SK-N-SH (cell line): ENCODE measurements around the gene LRCH4. TPM values are rescaled to one million over a fixed set of nuclear protein-coding genes. Genes with fewer than 3 reads are reported as not detected.

Source experiments
- CTCF ChIA-PET: fragments of 300-600, 350-600 bp; formaldehyde crosslinking; extraction: SDS; loops from one replicate; lab custom pipeline; 2021; lab: Yijun Ruan, JAX
- POLR2A ChIA-PET: fragments of 350-600 bp; sonication (Branson Sonifier 250); formaldehyde crosslinking; extraction: SDS; loops from one replicate; lab custom pipeline; 2020; ENCODE audit warnings: antibody characterized with exemption, inconsistent platforms; lab: Yijun Ruan, JAX
- DNase-seq: peaks from one replicate; pipeline ENCODE4 v3.0.0; 2012
- H2AFZ ChIP-seq: fragments of 200-600 bp; sonication (generic); 2 replicates; pipeline ENCODE4 v1.8.1; 2016; ENCODE audit warnings: antibody characterized with exemption, mild to moderate bottlenecking, low read depth
- H3F3A ChIP-seq: fragments of 200-600 bp; sonication (generic); replicated peaks from 2 replicates; pipeline ENCODE3; 2016; ENCODE audit warnings: antibody characterized with exemption, mild to moderate bottlenecking; ENCODE audit not compliant: insufficient read depth
- H3K27ac ChIP-seq, 2 experiments: fragments of 200-500 bp in 1 of 2; fragments of 200-600 bp in 1 of 2; sonication (Bioruptor generic) in 1 of 2; sonication (generic), shearing (Covaris generic) in 1 of 2; 2 replicates each; pipeline versions ENCODE4 v1.5.1 to v1.6.1; 2014 to 2016; ENCODE audit warnings: low read depth in 2 of 2, inconsistent platforms in 1 of 2, low read length in 1 of 2, mild to moderate bottlenecking in 1 of 2, mixed read lengths in 1 of 2
- H3K27me3 ChIP-seq: fragments of 200-600 bp; sonication (generic), shearing (Covaris generic); 2 replicates; pipeline ENCODE4 v1.6.1; 2016; ENCODE audit warnings: mixed run types; ENCODE audit not compliant: insufficient read depth
- H3K36me3 ChIP-seq, 2 experiments: fragments of 200-500 bp in 1 of 2; fragments of 200-600 bp in 1 of 2; sonication (Bioruptor generic) in 1 of 2; sonication (generic) in 1 of 2; replicated peaks in 1 of 2; 2 replicates each; pipeline versions ENCODE3 to v1.5.1; 2014 to 2016; ENCODE audit warnings: low read length in 1 of 2, mild to moderate bottlenecking in 1 of 2; ENCODE audit not compliant: insufficient read depth in 2 of 2, control insufficient read depth in 1 of 2
- H3K4me1 ChIP-seq, 2 experiments: fragments of 200-500 bp in 1 of 2; fragments of 200-600 bp in 1 of 2; sonication (Bioruptor generic) in 1 of 2; sonication (generic), shearing (Covaris generic) in 1 of 2; 2 replicates each; pipeline versions ENCODE4 v1.5.1 to v1.6.1; 2014 to 2016; ENCODE audit warnings: low read depth in 1 of 2, low read length in 1 of 2, mixed run types in 1 of 2; ENCODE audit not compliant: insufficient read depth in 2 of 2, control insufficient read depth in 1 of 2
- H3K4me2 ChIP-seq: fragments of 200-600 bp; sonication (generic), shearing (Covaris generic); 2 replicates; pipeline ENCODE4 v1.6.1; 2017; ENCODE audit warnings: mixed run types
- H3K4me3 ChIP-seq, 2 experiments: fragments of 200-500 bp in 1 of 2; fragments of 200-600 bp in 1 of 2; sonication (Bioruptor generic) in 1 of 2; sonication (generic), shearing (Covaris generic) in 1 of 2; 2 replicates each; pipeline versions ENCODE4 v1.5.1 to v1.8.1; 2014 to 2016; ENCODE audit warnings: low read depth in 2 of 2, inconsistent platforms in 1 of 2, low read length in 1 of 2, mild to moderate bottlenecking in 1 of 2, mixed read lengths in 1 of 2, moderate library complexity in 1 of 2
- H3K79me2 ChIP-seq: fragments of 200-600 bp; sonication (generic); 2 replicates; pipeline ENCODE4 v1.8.1; 2017; ENCODE audit warnings: mild to moderate bottlenecking; ENCODE audit not compliant: insufficient read depth
- H3K9ac ChIP-seq: fragments of 200-600 bp; sonication (generic); 2 replicates; pipeline ENCODE4 v1.6.1; 2017; ENCODE audit warnings: mixed run types
- H3K9me2 ChIP-seq: fragments of 200-600 bp; sonication (generic); 2 replicates; pipeline ENCODE4 v1.6.1; 2017; ENCODE audit warnings: mixed run types
- H3K9me3 ChIP-seq: fragments of 200-600 bp; sonication (generic); 2 replicates; pipeline ENCODE4 v1.6.1; 2017; ENCODE audit warnings: mixed run types, mild to moderate bottlenecking, moderate library complexity
- H4K20me1 ChIP-seq: fragments of 200-600 bp; sonication (generic); 2 replicates; pipeline ENCODE4 v1.6.1; 2017; ENCODE audit warnings: mild to moderate bottlenecking, mixed run types; ENCODE audit not compliant: insufficient read depth
- EP300 ChIP-seq, 2 experiments: IDR thresholded peaks; 2 replicates each; pipeline versions ENCODE4 v1.4.0 to v1.6.1; 2012; ENCODE audit warnings: borderline replicate concordance in 1 of 2, low read depth in 1 of 2, low read length in 1 of 2
- FOXJ3 ChIP-seq: sonication (generic); formaldehyde crosslinking; IDR thresholded peaks from 2 replicates; pipeline ENCODE4 v1.5.1; 2020; ENCODE audit warnings: mild to moderate bottlenecking, missing genetic modification reagents
- GATA2 ChIP-seq: sonication (generic); formaldehyde crosslinking; IDR thresholded peaks from 2 replicates; pipeline ENCODE4 v1.5.0; 2020; ENCODE audit warnings: mild to moderate bottlenecking, missing genetic modification reagents
- PBX3 ChIP-seq: IDR thresholded peaks from 2 replicates; pipeline ENCODE4; 2012
- RXRA ChIP-seq: IDR thresholded peaks from 2 replicates; pipeline ENCODE4 v1.4.0; 2012; ENCODE audit warnings: low read depth, mild to moderate bottlenecking, borderline replicate concordance
- USF1 ChIP-seq: IDR thresholded peaks from 2 replicates; pipeline ENCODE4 v1.4.0; 2012; ENCODE audit warnings: low read depth, borderline replicate concordance
- WGBS: methylation state at CpG from one replicate; pipeline ENCODE4 v1.1.6; 2017; ENCODE audit warnings: low lambda C conversion rate; 5-methylcytosine and 5-hydroxymethylcytosine counted together
- polyA plus RNA-seq, 3 experiments: library from polyadenylated mRNA; depleted of rRNA; stranded (reverse); fragments of >200 nt; gene quantifications; 2 replicates each; pipeline ENCODE4 v1.2.3, GENCODE V29; 2012
- TF ChIP-seq, protein P1 (sequence below): IDR thresholded peaks from 2 replicates; pipeline ENCODE4 v1.4.0; 2012; ENCODE audit warnings: low read depth
- TF ChIP-seq, protein P2 (sequence below): IDR thresholded peaks from 2 replicates; pipeline ENCODE4 v1.4.0; 2012; ENCODE audit warnings: low read depth, borderline replicate concordance

Gene LRCH4
- polyA plus RNA-seq, 1 of the 3 experiments (the other 2 are of a cell fraction): 29.8 TPM

GRCh38 chr7:100580466-100581283 lies 5.3 kb downstream of the LRCH4 start:
- Histone ChIP-seq H3K9ac (no peak overlapping the region), H3K4me2 (no peak overlapping the region), H3K4me1 (peaks cover 6 to 15% of the 10 kb centered on the region in 2 experiments; a peak in 2 of 4 replicates), H3K9me2 (no peaks in the 10 kb centered on the region), H3K36me3 (peaks cover 21 to 45% of the 10 kb centered on the region in 2 experiments), H3K9me3 (no peaks in the 10 kb centered on the region), H2AFZ (no peak overlapping the region), H3K79me2 (peaks cover 31% of the 10 kb centered on the region)
- CTCF ChIA-PET: interaction anchor here (1.1 to 11.9 kb wide), 3 partner anchors 10 to 21 kb away, joined by 4 to 149 read pairs (median 7); no protein-coding TSS in a partner anchor
- 81% methylated on average over 10 of the region's 11 CpGs for WGBS
- POLR2A ChIA-PET: no interaction called here
- no peak for TF ChIP-seq EP300 (IDR thresholded peaks at IDR 0.05; ENCODE audit: borderline replicate concordance in 1 of 2, low read depth in 1 of 2, low read length in 1 of 2)
- no peak for TF ChIP-seq PBX3
- TF ChIP-seq RXRA: no peak
- TF ChIP-seq, protein P1, sequence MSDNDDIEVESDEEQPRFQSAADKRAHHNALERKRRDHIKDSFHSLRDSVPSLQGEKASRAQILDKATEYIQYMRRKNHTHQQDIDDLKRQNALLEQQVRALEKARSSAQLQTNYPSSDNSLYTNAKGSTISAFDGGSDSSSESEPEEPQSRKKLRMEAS: no peak
- peak; percentile 29; the same call in 1 of the 2 replicates for TF ChIP-seq GATA2 (CRISPR knock-in tag)
- TF ChIP-seq FOXJ3 (CRISPR knock-in tag): no peak
- TF ChIP-seq, protein P2, sequence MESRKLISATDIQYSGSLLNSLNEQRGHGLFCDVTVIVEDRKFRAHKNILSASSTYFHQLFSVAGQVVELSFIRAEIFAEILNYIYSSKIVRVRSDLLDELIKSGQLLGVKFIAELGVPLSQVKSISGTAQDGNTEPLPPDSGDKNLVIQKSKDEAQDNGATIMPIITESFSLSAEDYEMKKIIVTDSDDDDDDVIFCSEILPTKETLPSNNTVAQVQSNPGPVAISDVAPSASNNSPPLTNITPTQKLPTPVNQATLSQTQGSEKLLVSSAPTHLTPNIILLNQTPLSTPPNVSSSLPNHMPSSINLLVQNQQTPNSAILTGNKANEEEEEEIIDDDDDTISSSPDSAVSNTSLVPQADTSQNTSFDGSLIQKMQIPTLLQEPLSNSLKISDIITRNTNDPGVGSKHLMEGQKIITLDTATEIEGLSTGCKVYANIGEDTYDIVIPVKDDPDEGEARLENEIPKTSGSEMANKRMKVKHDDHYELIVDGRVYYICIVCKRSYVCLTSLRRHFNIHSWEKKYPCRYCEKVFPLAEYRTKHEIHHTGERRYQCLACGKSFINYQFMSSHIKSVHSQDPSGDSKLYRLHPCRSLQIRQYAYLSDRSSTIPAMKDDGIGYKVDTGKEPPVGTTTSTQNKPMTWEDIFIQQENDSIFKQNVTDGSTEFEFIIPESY: no peak
- no peak for TF ChIP-seq USF1
- TF ChIP-seq, all 33 proteins: peak for 1
- Histone ChIP-seq H3K4me3 (no peak overlapping the region), H4K20me1 (peaks cover 32% of the 10 kb centered on the region), H3K27me3 (no peaks in the 10 kb centered on the region), H3K27ac (no peak overlapping the region), H3F3A (no peaks in the 10 kb centered on the region)
- DNase-seq: no peak
